HG02623 (cell line): ENCODE results near the gene ARHGAP27.

Experiments
- ATAC-seq: cut with Tn5 transposase; IDR thresholded peaks from one replicate; pipeline ENCODE4 v1.9.1; 2021; ENCODE audit warnings: moderate library complexity; ENCODE audit not compliant: unreplicated experiment

ARHGAP27 gene

GRCh38 chr17:45410144-45411091, 22.3 kb downstream of the ARHGAP27 start:
- no peak for ATAC-seq

GRCh38 chr17:45409659-45410076, 23.0 kb downstream of the ARHGAP27 start:
- ATAC-seq: no peak

GRCh38 chr17:45408611-45409421, 23.9 kb downstream of the ARHGAP27 start:
- ATAC-seq: no peak

- ATAC-seq: no peak
Measured at GRCh38 chr17:45406107-45406506, 26.6 kb downstream of the ARHGAP27 start.

- ATAC-seq: no peak
Measured at GRCh38 chr17:45405250-45406086, 27.2 kb downstream of the ARHGAP27 start.

- ATAC-seq: no peak
Measured at GRCh38 chr17:45404870-45405249, 27.8 kb downstream of the ARHGAP27 start.

- ATAC-seq: no peak
Measured at GRCh38 chr17:45403906-45404490, 28.7 kb downstream of the ARHGAP27 start.

- no peak for ATAC-seq
Measured at GRCh38 chr17:45402916-45403315, 29.8 kb downstream of the ARHGAP27 start.

GRCh38 chr17:45398800-45399199, 33.9 kb downstream of the ARHGAP27 start:
- no peak for ATAC-seq

GRCh38 chr17:45397796-45398195, 34.9 kb downstream of the ARHGAP27 start:
- no peak for ATAC-seq

- ATAC-seq: no peak
Measured at GRCh38 chr17:45396496-45397205, 36.0 kb downstream of the ARHGAP27 start.

- ATAC-seq: no peak
Measured at GRCh38 chr17:45395569-45396415, 36.9 kb downstream of the ARHGAP27 start.

GRCh38 chr17:45394913-45395568, 37.6 kb downstream of the ARHGAP27 start:
- ATAC-seq: no peak

GRCh38 chr17:45394564-45394912, 38.1 kb downstream of the ARHGAP27 start:
- ATAC-seq: no peak

- no peak for ATAC-seq
Measured at GRCh38 chr17:45394091-45394490, 38.6 kb downstream of the ARHGAP27 start.

GRCh38 chr17:45393411-45393810, 39.3 kb downstream of the ARHGAP27 start:
- no peak for ATAC-seq

- ATAC-seq: no peak
Measured at GRCh38 chr17:45391918-45392317, 40.8 kb downstream of the ARHGAP27 start.

GRCh38 chr17:45391291-45391690, 41.4 kb downstream of the ARHGAP27 start:
- ATAC-seq: no peak

- no peak for ATAC-seq
Measured at GRCh38 chr17:45389354-45389753, 43.3 kb downstream of the ARHGAP27 start.
